ENCODE measurements around the gene EIF2B4.

DNA sequence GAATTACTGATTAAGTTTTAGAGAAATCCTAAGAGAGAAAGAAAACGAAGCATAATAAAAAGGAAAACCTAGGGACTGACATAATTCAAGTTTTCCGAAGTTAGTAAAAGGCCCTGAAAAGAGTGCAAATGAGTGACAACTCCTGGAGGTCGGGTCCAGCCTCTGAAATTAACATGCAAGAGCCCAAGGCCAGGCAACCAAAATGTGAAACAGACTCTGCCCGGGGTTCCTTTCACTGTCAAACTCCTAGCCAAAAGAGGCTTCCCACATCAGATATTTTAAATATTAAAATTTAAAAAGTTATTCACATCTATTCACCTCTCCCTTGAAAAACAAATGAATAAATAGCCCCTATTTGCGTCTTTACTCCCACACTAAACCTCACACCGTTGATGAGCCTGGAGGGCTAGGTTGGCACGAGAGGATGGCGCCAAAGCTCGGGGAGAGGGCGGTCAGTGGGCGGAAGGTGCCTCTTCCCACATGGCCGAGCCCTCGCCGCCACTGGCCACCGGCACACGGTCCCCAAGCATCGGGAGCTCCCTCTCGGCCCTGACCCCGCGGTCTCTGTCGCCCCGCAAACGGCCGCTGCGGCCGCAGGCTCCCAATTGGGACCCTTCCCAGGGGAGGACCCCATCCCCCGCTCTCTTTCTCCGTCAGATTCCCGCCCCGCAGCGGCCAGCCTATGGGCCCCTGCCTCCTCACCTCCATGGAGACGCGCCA is 38.6 kb upstream of the EIF2B4 start:
- TF ChIP-seq, protein P1, sequence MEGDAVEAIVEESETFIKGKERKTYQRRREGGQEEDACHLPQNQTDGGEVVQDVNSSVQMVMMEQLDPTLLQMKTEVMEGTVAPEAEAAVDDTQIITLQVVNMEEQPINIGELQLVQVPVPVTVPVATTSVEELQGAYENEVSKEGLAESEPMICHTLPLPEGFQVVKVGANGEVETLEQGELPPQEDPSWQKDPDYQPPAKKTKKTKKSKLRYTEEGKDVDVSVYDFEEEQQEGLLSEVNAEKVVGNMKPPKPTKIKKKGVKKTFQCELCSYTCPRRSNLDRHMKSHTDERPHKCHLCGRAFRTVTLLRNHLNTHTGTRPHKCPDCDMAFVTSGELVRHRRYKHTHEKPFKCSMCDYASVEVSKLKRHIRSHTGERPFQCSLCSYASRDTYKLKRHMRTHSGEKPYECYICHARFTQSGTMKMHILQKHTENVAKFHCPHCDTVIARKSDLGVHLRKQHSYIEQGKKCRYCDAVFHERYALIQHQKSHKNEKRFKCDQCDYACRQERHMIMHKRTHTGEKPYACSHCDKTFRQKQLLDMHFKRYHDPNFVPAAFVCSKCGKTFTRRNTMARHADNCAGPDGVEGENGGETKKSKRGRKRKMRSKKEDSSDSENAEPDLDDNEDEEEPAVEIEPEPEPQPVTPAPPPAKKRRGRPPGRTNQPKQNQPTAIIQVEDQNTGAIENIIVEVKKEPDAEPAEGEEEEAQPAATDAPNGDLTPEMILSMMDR (IDR thresholded peaks at IDR 0.05): no peak
- TF ChIP-seq POLR2A (IDR thresholded peaks at IDR 0.05): no peak
- TF ChIP-seq POLR2AphosphoS5 (IDR thresholded peaks at IDR 0.05): no peak
